ENCODE data around the gene KRTAP10-6.
"Not testable (repeated sequence)": the region's sequence is repeated elsewhere in the genome, so short reads cannot be mapped to it uniquely, and the experiment has no call there.

KRTAP10-6 gene, protein sequence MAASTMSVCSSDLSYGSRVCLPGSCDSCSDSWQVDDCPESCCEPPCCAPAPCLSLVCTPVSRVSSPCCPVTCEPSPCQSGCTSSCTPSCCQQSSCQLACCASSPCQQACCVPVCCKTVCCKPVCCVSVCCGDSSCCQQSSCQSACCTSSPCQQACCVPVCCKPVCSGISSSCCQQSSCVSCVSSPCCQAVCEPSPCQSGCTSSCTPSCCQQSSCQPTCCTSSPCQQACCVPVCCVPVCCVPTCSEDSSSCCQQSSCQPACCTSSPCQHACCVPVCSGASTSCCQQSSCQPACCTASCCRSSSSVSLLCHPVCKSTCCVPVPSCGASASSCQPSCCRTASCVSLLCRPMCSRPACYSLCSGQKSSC

DNA sequence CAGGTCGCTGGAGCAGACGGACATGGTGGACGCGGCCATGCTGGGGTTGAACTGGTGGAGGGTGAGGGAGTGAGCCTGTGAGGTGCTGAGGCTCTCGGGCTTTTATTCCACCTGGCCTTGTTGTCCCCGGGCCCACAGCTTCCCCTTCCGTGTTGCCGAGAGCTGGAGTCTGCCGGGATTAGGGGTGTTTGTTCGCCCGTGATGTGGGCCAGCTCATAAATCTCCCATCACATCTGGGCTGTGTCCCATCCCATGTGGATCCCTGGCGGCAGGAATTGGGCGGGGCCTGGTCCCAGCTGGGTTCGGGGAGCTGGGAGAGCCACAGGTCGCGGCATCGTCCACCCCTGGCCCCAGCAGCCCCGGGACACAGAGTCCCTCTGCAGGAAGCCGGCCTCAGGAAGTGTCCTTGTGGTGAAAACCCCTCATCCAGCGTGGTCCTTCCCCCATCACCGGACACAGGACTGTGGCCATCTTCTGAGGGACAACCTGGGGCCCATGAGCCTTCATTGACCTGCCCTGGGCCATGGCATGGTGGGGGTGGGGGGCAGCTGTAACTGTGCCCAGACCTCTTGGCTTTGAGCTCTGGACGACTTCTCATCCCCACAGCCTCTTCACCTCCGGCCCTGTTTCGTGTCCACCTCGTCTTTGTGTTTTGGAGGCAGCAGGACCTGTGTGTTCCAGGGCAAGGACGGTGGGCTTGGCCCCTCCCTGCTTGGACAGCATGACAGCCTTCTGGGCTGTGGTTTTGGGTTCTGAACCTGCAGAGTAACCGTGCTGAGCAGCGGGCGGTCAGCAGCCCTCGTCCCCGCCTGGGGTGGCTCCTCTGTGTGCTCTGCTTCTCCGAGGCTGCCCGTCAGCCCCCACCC, at the start of gene KRTAP10-6:
TSS of gene KRTAP10-6 (minus strand) at position 60 of the 866 bp plus-strand sequence. CDS start at position 39, 21 bp downstream.
- CTCF ChIA-PET: no interaction called here
- Mint-ChIP-seq H3K4me1 (no peaks in the 10 kb centered on the region), H3K27ac (no peak within 1 kb of the TSS), H3K27me3 (peaks cover 34% of the 10 kb centered on the region), H3K4me3 (no peak within 1 kb of the TSS), H3K36me3 (no peaks in the 10 kb centered on the region), H3K9me3 (no peaks in the 10 kb centered on the region)
- DNase-seq: no peak

DNA sequence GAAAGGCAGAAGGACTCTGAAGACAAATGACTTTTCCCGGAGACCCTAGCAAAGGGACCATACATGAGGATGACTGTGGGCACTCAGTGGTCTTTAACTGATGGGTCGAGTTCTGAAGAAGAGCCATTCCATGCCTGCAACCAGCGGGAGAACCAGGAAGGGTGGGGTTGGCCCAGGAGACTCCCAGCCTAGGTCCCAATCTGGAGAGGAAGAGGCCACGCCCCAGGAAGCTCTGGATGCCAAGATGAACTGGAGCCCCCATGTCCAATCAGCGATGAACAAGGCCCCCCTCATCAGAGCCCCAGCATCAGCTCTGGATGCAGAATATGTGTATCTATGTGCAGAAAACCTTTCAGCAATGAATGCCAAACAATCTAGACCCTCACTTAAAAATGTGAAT, 48.5 kb upstream of the KRTAP10-6 start:
- Mint-ChIP-seq H3K9me3 (peaks cover 43% of the 10 kb centered on the region), H3K4me3 (no peak overlapping the region), H3K4me1 (no peaks in the 10 kb centered on the region), H3K36me3 (peaks cover 11% of the 10 kb centered on the region), H3K27me3 (peaks cover 45% of the 10 kb centered on the region), H3K27ac (no peak overlapping the region)
- CTCF ChIA-PET: no interaction called here
- DNase-seq: no peak

DNA sequence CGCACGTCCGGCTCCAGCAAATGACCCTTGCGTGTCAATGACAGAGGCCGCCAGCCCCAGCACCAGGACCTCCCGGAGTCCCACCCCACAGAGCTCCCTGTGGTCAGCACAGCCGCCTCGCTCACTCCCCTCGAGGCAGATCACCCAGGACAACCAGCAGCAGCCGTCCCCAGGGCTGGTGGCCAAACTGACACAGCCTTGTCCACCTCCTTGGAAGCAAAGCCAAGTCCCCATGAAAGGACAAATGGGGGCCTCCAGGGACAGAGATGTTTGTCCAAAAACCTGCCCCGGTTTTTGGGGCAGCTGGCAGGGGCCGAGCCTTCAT, 47.0 kb upstream of the KRTAP10-6 start:
- Mint-ChIP-seq H3K4me1 (no peaks in the 10 kb centered on the region), H3K27me3 (peaks cover 45% of the 10 kb centered on the region), H3K36me3 (peaks cover 4% of the 10 kb centered on the region), H3K27ac (no peak overlapping the region), H3K4me3 (no peak overlapping the region), H3K9me3 (peaks cover 36% of the 10 kb centered on the region)
- CTCF ChIA-PET: no interaction called here
- DNase-seq: no peak

DNA sequence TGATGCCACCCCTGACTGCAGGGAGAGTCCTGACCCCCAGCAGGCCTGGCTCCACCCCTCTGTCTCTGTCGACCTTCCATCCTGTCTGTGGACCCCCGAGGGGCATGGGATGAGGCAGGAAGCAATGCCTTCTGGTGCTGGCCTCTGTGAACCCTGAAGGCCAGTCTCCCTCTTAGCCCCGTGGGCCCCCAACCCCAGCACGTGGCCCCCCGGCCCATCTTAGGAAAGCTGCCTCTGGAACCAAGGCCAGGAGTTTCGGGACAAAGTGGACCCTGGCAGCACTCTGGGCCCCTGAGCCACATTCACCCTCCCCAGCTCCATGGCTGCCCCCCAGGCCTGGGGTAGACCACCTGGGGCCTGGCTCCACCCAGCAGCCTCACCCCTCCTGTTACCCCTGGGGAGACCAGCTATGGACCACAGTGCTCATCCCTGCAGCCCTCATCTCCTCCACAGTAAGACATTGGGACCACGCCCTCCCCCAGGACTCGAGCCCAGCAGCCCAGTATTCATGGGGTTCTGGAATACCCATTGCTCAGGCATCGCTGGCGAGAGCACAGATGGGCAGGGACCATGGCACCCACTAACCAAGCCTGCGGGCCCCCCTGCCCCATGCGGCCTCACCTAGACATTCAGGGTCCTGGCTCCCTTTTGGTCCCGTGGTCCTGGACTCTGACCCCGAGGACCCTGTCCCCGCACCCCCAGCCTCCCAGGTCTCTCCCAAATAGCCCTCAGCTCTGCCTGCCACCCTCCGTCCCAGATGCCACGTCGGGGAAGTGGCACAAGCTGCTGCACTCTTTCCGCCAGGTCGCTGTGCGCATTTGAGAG, 46.4 kb upstream of the KRTAP10-6 start:
- H3K27ac Mint-ChIP-seq, H3K4me1 Mint-ChIP-seq, H3K4me3 Mint-ChIP-seq, CTCF ChIA-PET, DNase-seq, H3K36me3 Mint-ChIP-seq: not testable (repeated sequence)
- Mint-ChIP-seq H3K9me3 (peaks cover 31% of the 10 kb centered on the region), H3K27me3 (peaks cover 41% of the 10 kb centered on the region)

DNA sequence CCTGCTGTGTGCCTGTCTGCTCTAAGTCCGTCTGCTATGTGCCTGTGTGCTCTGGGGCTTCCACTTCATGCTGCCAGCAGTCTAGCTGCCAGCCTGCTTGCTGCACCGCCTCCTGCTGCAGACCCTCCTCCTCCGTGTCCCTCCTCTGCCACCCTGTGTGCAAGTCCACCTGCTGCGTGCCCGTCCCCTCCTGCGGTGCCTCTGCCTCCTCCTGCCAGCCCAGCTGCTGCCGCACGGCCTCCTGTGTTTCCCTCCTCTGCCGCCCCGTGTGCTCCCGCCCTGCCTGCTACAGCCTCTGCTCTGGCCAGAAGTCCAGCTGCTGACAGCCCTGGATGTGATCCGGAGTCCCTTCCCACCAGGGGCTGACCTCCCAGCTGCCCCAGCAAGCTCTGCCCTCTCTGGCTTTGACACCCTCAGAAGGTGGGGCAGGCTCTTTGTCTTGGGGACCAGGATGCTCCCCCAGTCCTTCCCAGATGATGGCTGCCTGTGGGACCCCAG, 45.6 kb upstream of the KRTAP10-6 start:
- H3K4me3 Mint-ChIP-seq, H3K4me1 Mint-ChIP-seq, H3K27ac Mint-ChIP-seq, H3K36me3 Mint-ChIP-seq, DNase-seq, CTCF ChIA-PET: not testable (repeated sequence)
- H3K9me3 Mint-ChIP-seq: peaks cover 29% of the 10 kb centered on the region
- H3K27me3 Mint-ChIP-seq: peaks cover 39% of the 10 kb centered on the region

DNA sequence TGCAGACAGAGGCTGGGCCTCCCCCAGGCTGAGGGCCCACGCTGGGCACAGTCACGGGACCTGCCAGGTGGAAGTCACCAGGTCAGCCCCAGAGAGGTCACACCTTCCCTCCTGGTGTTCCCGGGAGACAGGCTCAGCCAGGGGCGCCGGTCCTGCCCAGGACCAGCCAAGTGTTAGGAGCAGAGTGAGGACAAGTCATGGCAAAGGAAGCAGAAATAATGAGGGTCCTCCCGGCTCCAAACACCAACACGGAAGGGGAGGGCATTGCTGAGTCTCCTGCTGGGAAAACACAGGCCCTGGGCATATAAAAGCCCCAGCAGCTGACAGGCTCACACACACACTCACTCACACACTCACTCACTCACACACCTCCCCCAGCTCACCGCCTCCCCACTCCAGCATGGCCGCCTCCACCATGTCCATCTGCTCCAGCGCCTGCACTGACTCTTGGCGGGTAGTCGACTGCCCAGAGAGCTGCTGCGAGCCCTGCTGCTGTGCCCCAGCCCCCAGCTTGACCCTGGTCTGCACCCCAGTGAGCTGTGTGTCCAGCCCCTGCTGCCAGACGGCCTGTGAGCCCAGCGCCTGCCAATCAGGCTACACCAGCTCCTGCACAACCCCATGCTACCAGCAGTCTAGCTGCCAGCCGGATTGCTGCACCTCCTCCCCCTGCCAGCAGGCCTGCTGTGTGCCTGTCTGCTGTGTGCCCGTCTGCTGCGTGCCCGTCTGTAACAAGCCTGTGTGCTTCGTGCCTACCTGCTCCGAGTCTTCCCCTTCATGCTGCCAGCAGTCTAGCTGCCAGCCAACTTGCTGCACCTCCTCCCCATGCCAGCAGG, 44.9 kb upstream of the KRTAP10-6 start, which contains the start of gene KRTAP10-10:
TSS of gene KRTAP10-10 (plus strand) at position 339 of the 833 bp plus-strand sequence. CDS start at position 401, 62 bp downstream.
- H3K36me3 Mint-ChIP-seq: peaks cover 3% of the 10 kb centered on the region
- H3K4me1 Mint-ChIP-seq: no peaks in the 10 kb centered on the region
- CTCF ChIA-PET: no interaction called here
- H3K27me3 Mint-ChIP-seq: peaks cover 44% of the 10 kb centered on the region
- no peak within 1 kb of the TSS for H3K4me3 Mint-ChIP-seq
- H3K9me3 Mint-ChIP-seq: peaks cover 28% of the 10 kb centered on the region
- no peak for DNase-seq
- H3K27ac Mint-ChIP-seq: no peak within 1 kb of the TSS

DNA sequence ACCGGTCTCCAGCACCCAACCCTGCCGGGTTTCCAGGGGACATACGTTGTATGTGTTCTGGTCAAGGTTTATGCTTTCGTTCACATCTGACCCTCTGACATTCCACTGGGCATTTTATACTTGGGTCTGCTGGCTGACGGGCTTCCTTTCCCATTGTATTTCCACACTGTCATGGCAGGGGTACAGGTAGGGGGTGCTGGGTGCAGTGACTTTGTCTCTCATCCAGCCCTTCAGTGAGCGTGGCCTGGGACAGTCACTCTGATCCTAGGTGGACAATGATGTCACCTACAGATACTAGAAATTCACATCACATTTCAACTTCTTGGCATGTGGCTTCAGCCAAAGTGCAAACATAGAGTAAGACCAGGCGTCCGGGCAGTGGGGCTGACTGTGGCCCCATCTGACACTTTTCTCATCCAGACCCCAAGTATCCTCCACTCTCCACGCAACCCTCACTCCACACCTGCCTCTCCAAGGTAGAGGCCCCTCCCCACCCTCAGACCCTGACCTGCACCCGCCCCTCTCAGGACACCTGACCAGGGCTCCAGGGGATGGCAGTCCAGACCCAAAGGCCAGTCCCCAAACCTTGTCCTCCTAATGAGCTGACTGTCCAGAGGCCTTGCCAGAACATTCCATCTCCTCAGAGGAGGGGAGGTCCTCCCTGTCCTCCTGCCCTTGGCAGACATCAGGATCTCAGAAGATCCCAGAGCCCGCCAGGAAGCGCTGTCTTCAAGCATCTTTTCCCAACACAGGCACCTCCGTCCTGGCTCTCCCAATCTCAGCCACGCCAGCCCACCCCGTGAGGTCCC, 44.1 kb upstream of the KRTAP10-6 start:
- H3K27me3 Mint-ChIP-seq: peaks cover 44% of the 10 kb centered on the region
- no peak for DNase-seq
- no peak overlapping the region for H3K4me3 Mint-ChIP-seq
- CTCF ChIA-PET: no interaction called here
- H3K27ac Mint-ChIP-seq: no peak overlapping the region
- H3K4me1 Mint-ChIP-seq: no peaks in the 10 kb centered on the region
- peaks cover 4% of the 10 kb centered on the region for H3K36me3 Mint-ChIP-seq
- peaks cover 31% of the 10 kb centered on the region for H3K9me3 Mint-ChIP-seq

DNA sequence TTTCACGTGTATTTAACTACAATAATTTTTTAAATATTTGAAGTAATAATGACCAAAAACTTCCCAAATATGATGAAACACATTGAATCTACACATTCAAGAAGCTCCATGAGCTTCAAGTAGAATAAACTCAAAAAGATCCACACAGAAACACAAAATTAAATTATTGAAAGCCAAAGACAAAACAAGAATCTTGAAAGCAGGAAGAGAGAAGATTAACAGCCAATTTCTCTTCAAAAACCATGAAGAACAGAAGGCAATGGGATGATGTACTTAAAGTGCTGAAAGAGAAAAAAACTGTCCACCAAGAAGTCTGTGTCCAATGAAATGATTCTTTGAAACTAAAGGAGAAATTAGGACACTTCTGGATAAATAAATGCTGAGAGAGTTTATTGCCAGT, 39.8 kb upstream of the KRTAP10-6 start:
- CTCF ChIA-PET: no interaction called here

DNA sequence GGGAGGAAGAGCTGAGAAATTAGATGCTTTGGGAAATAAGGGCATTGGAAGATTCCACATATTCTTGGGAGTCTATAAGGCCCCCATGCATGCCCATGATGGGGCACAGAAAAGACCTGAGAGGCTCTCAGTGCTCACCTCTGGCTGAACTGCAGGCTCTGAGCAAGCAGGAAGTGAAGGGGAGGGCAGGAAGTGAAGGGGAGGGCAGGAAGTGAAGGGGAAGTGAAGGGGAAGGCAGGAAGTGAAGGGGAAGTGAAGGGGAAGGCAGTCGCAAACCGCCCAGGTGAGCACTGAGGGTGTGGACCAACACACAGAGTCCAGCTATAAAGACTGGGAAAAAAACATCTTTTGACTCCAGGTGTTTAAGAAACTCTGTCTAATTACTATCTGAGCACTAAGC, 38.1 kb upstream of the KRTAP10-6 start:
- Mint-ChIP-seq H3K36me3 (peaks cover 15% of the 10 kb centered on the region), H3K9me3 (peaks cover 35% of the 10 kb centered on the region), H3K4me1 (peaks cover 12% of the 10 kb centered on the region), H3K27me3 (peaks cover 20% of the 10 kb centered on the region), H3K4me3 (no peak overlapping the region), H3K27ac (peak overlapping the region; percentile 47)
- DNase-seq: no peak
- CTCF ChIA-PET: no interaction called here

More for the DNA sequence above, 39.8 kb upstream of the KRTAP10-6 start:
- peaks cover 12% of the 10 kb centered on the region for H3K4me1 Mint-ChIP-seq
- H3K9me3 Mint-ChIP-seq: peaks cover 35% of the 10 kb centered on the region
- H3K27ac Mint-ChIP-seq: no peak overlapping the region
- peaks cover 15% of the 10 kb centered on the region for H3K36me3 Mint-ChIP-seq
- H3K4me3 Mint-ChIP-seq: no peak overlapping the region
- no peak for DNase-seq
- H3K27me3 Mint-ChIP-seq: peaks cover 31% of the 10 kb centered on the region

DNA sequence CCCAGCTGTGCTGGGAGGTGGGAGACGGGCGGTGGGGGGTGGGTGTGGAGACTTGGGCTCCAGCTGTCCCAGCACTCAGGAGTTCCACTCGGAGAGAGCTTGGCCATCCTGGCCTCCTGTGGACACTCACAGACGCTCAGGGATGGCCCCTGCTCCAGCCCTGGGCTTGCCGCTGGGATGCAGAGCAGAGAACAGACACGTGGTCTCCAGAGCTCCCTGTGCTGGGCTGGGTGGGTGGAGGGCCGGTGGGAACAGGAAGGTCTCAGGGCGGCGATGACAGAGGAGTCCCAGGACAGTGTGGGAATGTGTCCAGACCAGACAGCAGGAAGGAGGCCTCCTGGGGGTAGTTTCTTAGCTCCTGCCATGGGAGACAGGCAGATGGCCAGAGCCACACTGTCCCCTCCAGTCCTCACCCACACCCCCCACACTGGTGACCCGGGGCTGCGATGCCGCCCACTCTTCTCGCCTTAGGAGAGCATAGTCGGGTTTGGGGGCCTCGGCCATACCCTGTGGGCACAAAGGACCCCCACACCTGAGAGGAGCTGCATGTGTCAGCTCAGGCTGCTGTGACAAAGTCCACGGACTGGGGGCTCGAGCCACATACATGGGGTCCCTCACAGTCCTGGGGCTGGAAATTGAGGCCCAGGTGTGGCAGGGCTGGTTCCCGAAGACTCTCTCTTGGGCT, 36.5 kb upstream of the KRTAP10-6 start:
- CTCF ChIA-PET: no interaction called here
- H3K36me3 Mint-ChIP-seq: peaks cover 22% of the 10 kb centered on the region

DNA sequence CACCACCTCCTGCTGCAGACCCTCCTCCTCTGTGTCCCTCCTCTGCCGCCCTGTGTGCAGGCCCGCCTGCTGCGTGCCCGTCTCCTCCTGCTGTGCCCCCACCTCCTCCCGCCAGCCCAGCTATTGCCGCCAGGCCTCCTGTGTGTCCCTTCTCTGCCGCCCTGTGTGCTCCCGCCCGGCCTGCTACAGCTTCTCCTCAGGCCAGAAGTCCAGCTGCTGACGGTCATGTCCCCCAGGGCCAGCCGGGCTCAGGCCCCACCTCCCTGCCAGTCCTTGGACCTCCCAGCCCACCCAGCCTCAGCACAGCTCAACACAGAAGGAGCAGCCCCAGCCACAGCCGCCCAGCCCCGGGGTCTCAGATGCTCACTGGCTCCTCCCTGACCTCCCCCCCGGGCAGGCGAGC, 35.5 kb upstream of the KRTAP10-6 start:
- Mint-ChIP-seq H3K4me1 (peaks cover 12% of the 10 kb centered on the region), H3K36me3 (peaks cover 25% of the 10 kb centered on the region), H3K27me3 (peaks cover 26% of the 10 kb centered on the region), H3K9me3 (peaks cover 47% of the 10 kb centered on the region)
- H3K27ac Mint-ChIP-seq, CTCF ChIA-PET, H3K4me3 Mint-ChIP-seq, DNase-seq: not testable (repeated sequence)

More for the DNA sequence above, 36.5 kb upstream of the KRTAP10-6 start:
- H3K4me3 Mint-ChIP-seq: no peak overlapping the region
- peaks cover 12% of the 10 kb centered on the region for H3K4me1 Mint-ChIP-seq
- peaks cover 47% of the 10 kb centered on the region for H3K9me3 Mint-ChIP-seq
- DNase-seq: no peak
- H3K27me3 Mint-ChIP-seq: peaks cover 26% of the 10 kb centered on the region
- H3K27ac Mint-ChIP-seq: no peak overlapping the region

DNA sequence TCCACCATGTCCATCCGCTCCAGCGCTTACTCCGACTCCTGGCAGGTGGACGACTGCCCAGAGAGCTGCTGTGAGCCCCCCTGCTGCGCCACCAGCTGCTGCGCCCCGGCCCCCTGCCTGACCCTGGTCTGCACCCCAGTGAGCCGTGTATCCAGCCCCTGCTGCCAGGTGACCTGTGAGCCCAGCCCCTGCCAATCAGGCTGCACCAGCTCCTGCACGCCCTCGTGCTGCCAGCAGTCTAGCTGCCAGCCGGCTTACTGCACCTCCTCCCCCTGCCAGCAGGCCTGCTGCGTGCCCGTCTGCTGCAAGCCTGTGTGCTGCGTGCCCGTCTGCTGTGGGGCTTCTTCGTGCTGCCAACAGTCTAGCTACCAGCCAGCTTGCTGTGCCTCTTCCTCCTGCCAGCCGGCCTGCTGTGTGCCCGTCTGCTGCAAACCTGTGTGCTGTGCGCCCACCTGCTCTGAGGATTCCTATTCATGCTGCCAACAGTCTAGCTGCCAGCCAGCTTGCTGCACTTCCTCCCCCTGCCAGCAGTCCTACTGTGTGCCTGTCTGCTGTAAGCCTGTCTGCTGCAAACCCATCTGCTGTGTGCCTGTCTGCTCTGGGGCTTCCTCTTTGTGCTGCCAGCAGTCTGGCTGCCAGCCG, 35.0 kb upstream of the KRTAP10-6 start:
- H3K4me3 Mint-ChIP-seq, H3K27ac Mint-ChIP-seq, CTCF ChIA-PET, DNase-seq: not testable (repeated sequence)
- Mint-ChIP-seq H3K27me3 (peaks cover 21% of the 10 kb centered on the region), H3K36me3 (peaks cover 29% of the 10 kb centered on the region), H3K4me1 (peaks cover 12% of the 10 kb centered on the region), H3K9me3 (peaks cover 51% of the 10 kb centered on the region)
